Measurements from ENCODE around the gene TKFC.

TKFC gene

GRCh38 chr11:61306221-61306620 is 26.8 kb upstream of the TKFC start:
- Histone ChIP-seq H3K36me3 (replicated peaks in 1 of 2; ENCODE audit: control insufficient read depth in 2 of 2, insufficient read depth in 2 of 2, low read length in 2 of 2) (peaks cover 59 to 99% of the 10 kb centered on the region in 2 donors), H3K18ac (ENCODE audit: low read length) (no peak overlapping the region), H3K4me3 (ENCODE audit: low read length in 2 of 2) (no peak overlapping the region), H4K8ac (ENCODE audit: low read depth, low read length) (no peak overlapping the region), H2AFZ (ENCODE audit: low read length) (no peak overlapping the region), H3K27ac (replicated peaks; ENCODE audit: low read length) (no peak overlapping the region), H2BK12ac (ENCODE audit: low read length) (no peak overlapping the region), H3K79me1 (ENCODE audit: low read depth, low read length) (no peaks in the 10 kb centered on the region), H3K4ac (ENCODE audit: low read length) (no peak overlapping the region), H3K23ac (ENCODE audit: low read depth, low read length, poor library complexity) (no peak overlapping the region), H2BK120ac (ENCODE audit: low read depth, low read length) (no peak overlapping the region), H3K14ac (ENCODE audit: low read length) (no peak overlapping the region), H4K91ac (ENCODE audit: low read depth, low read length, poor library complexity) (no peak overlapping the region), H3K4me1 (ENCODE audit: control insufficient read depth in 2 of 2, insufficient read depth in 1 of 2, low read depth in 1 of 2, low read length in 2 of 2) (no peaks in the 10 kb centered on the region), H3K27me3 (ENCODE audit: control insufficient read depth in 3 of 3, insufficient read depth in 3 of 3, low read depth in 1 of 3, low read length in 3 of 3) (no peaks in the 10 kb centered on the region), H3K9me3 (replicated peaks in 1 of 2; ENCODE audit: control insufficient read depth in 2 of 2, insufficient read depth in 1 of 2, low read depth in 1 of 2, low read length in 2 of 2) (no peaks in the 10 kb centered on the region), H3K9ac (ENCODE audit: low read depth, low read length, poor library complexity) (no peak overlapping the region), H2AK5ac (ENCODE audit: low read depth, low read length) (no peak overlapping the region), H2BK5ac (ENCODE audit: low read length) (no peak overlapping the region), H2BK15ac (ENCODE audit: low read length) (no peak overlapping the region), H3K4me2 (ENCODE audit: insufficient read depth, low read length, poor library complexity, severe bottlenecking) (no peak overlapping the region)
- no CpG with 5 or more reads among the region's 1 CpG for WGBS, 2 donors (ENCODE audit: extremely low coverage in 2 of 2, insufficient read length in 2 of 2, insufficient replicate concordance in 1 of 2)
- DNase-seq (ENCODE audit: low spot score) = no peak

GRCh38 chr11:61307354-61307753 is 25.7 kb upstream of the TKFC start:
- H3K36me3 ChIP-seq (replicated peaks in 1 of 2; ENCODE audit: control insufficient read depth in 2 of 2, insufficient read depth in 2 of 2, low read length in 2 of 2) = peaks cover 58 to 99% of the 10 kb centered on the region in 2 donors

GRCh38 chr11:61309141-61309540 is 23.9 kb upstream of the TKFC start:
- no peak overlapping the region for H2BK120ac ChIP-seq (ENCODE audit: low read depth, low read length)
- H3K18ac ChIP-seq (ENCODE audit: low read length) = no peak overlapping the region
- no peak overlapping the region for H4K8ac ChIP-seq (ENCODE audit: low read depth, low read length)
- H3K4me2 ChIP-seq (ENCODE audit: insufficient read depth, low read length, poor library complexity, severe bottlenecking) = no peak overlapping the region
- no peak overlapping the region for H2AK5ac ChIP-seq (ENCODE audit: low read depth, low read length)
- no peak overlapping the region for H4K91ac ChIP-seq (ENCODE audit: low read depth, low read length, poor library complexity)
- DNase-seq (ENCODE audit: low spot score) = no peak
- no peak overlapping the region for H2BK12ac ChIP-seq (ENCODE audit: low read length)
- H3K27ac ChIP-seq (replicated peaks; ENCODE audit: low read length) = no peak overlapping the region
- H3K14ac ChIP-seq (ENCODE audit: low read length) = no peak overlapping the region
- WGBS, 2 donors (ENCODE audit: extremely low coverage in 2 of 2, insufficient read length in 2 of 2, insufficient replicate concordance in 1 of 2) = no CpG with 5 or more reads among the region's 4 CpGs
- H3K4me3 ChIP-seq (ENCODE audit: low read length in 2 of 2) = no peak overlapping the region
- no peaks in the 10 kb centered on the region for H3K9me3 ChIP-seq (replicated peaks in 1 of 2; ENCODE audit: control insufficient read depth in 2 of 2, insufficient read depth in 1 of 2, low read depth in 1 of 2, low read length in 2 of 2)
- H3K4ac ChIP-seq (ENCODE audit: low read length) = no peak overlapping the region
- peaks cover 58 to 98% of the 10 kb centered on the region in 2 donors for H3K36me3 ChIP-seq (replicated peaks in 1 of 2; ENCODE audit: control insufficient read depth in 2 of 2, insufficient read depth in 2 of 2, low read length in 2 of 2)
- no peak overlapping the region for H2BK15ac ChIP-seq (ENCODE audit: low read length)
- H2BK5ac ChIP-seq (ENCODE audit: low read length) = no peak overlapping the region
- H2AFZ ChIP-seq (ENCODE audit: low read length) = no peak overlapping the region
- H3K79me1 ChIP-seq (ENCODE audit: low read depth, low read length) = no peaks in the 10 kb centered on the region
- H3K9ac ChIP-seq (ENCODE audit: low read depth, low read length, poor library complexity) = no peak overlapping the region
- H3K27me3 ChIP-seq (ENCODE audit: control insufficient read depth in 3 of 3, insufficient read depth in 3 of 3, low read depth in 1 of 3, low read length in 3 of 3) = no peaks in the 10 kb centered on the region
- H3K23ac ChIP-seq (ENCODE audit: low read depth, low read length, poor library complexity) = no peak overlapping the region
- H3K4me1 ChIP-seq (ENCODE audit: control insufficient read depth in 2 of 2, insufficient read depth in 1 of 2, low read depth in 1 of 2, low read length in 2 of 2) = no peaks in the 10 kb centered on the region

More at GRCh38 chr11:61307354-61307753, 25.7 kb upstream of the TKFC start:
- H3K4me1 ChIP-seq (ENCODE audit: control insufficient read depth in 2 of 2, insufficient read depth in 1 of 2, low read depth in 1 of 2, low read length in 2 of 2) = no peaks in the 10 kb centered on the region
- DNase-seq (ENCODE audit: low spot score) = no peak
- no peak overlapping the region for H4K8ac ChIP-seq (ENCODE audit: low read depth, low read length)
- no peak overlapping the region for H2BK5ac ChIP-seq (ENCODE audit: low read length)
- H2BK12ac ChIP-seq (ENCODE audit: low read length) = no peak overlapping the region
- no peak overlapping the region for H2BK120ac ChIP-seq (ENCODE audit: low read depth, low read length)
- no peak overlapping the region for H3K9ac ChIP-seq (ENCODE audit: low read depth, low read length, poor library complexity)
- H3K23ac ChIP-seq (ENCODE audit: low read depth, low read length, poor library complexity) = no peak overlapping the region
- no peak overlapping the region for H3K27ac ChIP-seq (replicated peaks; ENCODE audit: low read length)
- no CpG with 5 or more reads among the region's 1 CpG for WGBS, 2 donors (ENCODE audit: extremely low coverage in 2 of 2, insufficient read length in 2 of 2, insufficient replicate concordance in 1 of 2)
- no peaks in the 10 kb centered on the region for H3K9me3 ChIP-seq (replicated peaks in 1 of 2; ENCODE audit: control insufficient read depth in 2 of 2, insufficient read depth in 1 of 2, low read depth in 1 of 2, low read length in 2 of 2)
- H3K79me1 ChIP-seq (ENCODE audit: low read depth, low read length) = no peaks in the 10 kb centered on the region
- H2BK15ac ChIP-seq (ENCODE audit: low read length) = no peak overlapping the region
- no peak overlapping the region for H2AFZ ChIP-seq (ENCODE audit: low read length)
- H3K18ac ChIP-seq (ENCODE audit: low read length) = no peak overlapping the region
- H3K4me2 ChIP-seq (ENCODE audit: insufficient read depth, low read length, poor library complexity, severe bottlenecking) = no peak overlapping the region
- H4K91ac ChIP-seq (ENCODE audit: low read depth, low read length, poor library complexity) = no peak overlapping the region
- no peaks in the 10 kb centered on the region for H3K27me3 ChIP-seq (ENCODE audit: control insufficient read depth in 3 of 3, insufficient read depth in 3 of 3, low read depth in 1 of 3, low read length in 3 of 3)
- H3K14ac ChIP-seq (ENCODE audit: low read length) = no peak overlapping the region
- no peak overlapping the region for H2AK5ac ChIP-seq (ENCODE audit: low read depth, low read length)
- no peak overlapping the region for H3K4me3 ChIP-seq (ENCODE audit: low read length in 2 of 2)
- no peak overlapping the region for H3K4ac ChIP-seq (ENCODE audit: low read length)

- no peak overlapping the region for H3K23ac ChIP-seq (ENCODE audit: low read depth, low read length, poor library complexity)
- no peak for DNase-seq (ENCODE audit: low spot score)
Observed at GRCh38 chr11:61309739-61310138, 23.3 kb upstream of the TKFC start.

More at GRCh38 chr11:61309739-61310138, 23.3 kb upstream of the TKFC start:
- no peak overlapping the region for H2BK5ac ChIP-seq (ENCODE audit: low read length)
- no peak overlapping the region for H2BK120ac ChIP-seq (ENCODE audit: low read depth, low read length)
- H3K14ac ChIP-seq (ENCODE audit: low read length) = no peak overlapping the region
- H4K8ac ChIP-seq (ENCODE audit: low read depth, low read length) = no peak overlapping the region
- no peak overlapping the region for H4K91ac ChIP-seq (ENCODE audit: low read depth, low read length, poor library complexity)
- no peaks in the 10 kb centered on the region for H3K9me3 ChIP-seq (replicated peaks in 1 of 2; ENCODE audit: control insufficient read depth in 2 of 2, insufficient read depth in 1 of 2, low read depth in 1 of 2, low read length in 2 of 2)
- peaks cover 62 to 99% of the 10 kb centered on the region in 2 donors for H3K36me3 ChIP-seq (replicated peaks in 1 of 2; ENCODE audit: control insufficient read depth in 2 of 2, insufficient read depth in 2 of 2, low read length in 2 of 2)
- H3K18ac ChIP-seq (ENCODE audit: low read length) = no peak overlapping the region
- H3K79me1 ChIP-seq (ENCODE audit: low read depth, low read length) = no peaks in the 10 kb centered on the region
- no peak overlapping the region for H3K4me3 ChIP-seq (ENCODE audit: low read length in 2 of 2)
- no peak overlapping the region for H3K4ac ChIP-seq (ENCODE audit: low read length)
- H2BK12ac ChIP-seq (ENCODE audit: low read length) = no peak overlapping the region
- no peak overlapping the region for H2AFZ ChIP-seq (ENCODE audit: low read length)
- WGBS, 2 donors (ENCODE audit: extremely low coverage in 2 of 2, insufficient read length in 2 of 2, insufficient replicate concordance in 1 of 2) = no CpG with 5 or more reads among the region's 7 CpGs
- no peak overlapping the region for H3K9ac ChIP-seq (ENCODE audit: low read depth, low read length, poor library complexity)
- H3K27ac ChIP-seq (replicated peaks; ENCODE audit: low read length) = no peak overlapping the region
- H2BK15ac ChIP-seq (ENCODE audit: low read length) = no peak overlapping the region
- no peaks in the 10 kb centered on the region for H3K27me3 ChIP-seq (ENCODE audit: control insufficient read depth in 3 of 3, insufficient read depth in 3 of 3, low read depth in 1 of 3, low read length in 3 of 3)
- no peaks in the 10 kb centered on the region for H3K4me1 ChIP-seq (ENCODE audit: control insufficient read depth in 2 of 2, insufficient read depth in 1 of 2, low read depth in 1 of 2, low read length in 2 of 2)
- no peak overlapping the region for H2AK5ac ChIP-seq (ENCODE audit: low read depth, low read length)
- H3K4me2 ChIP-seq (ENCODE audit: insufficient read depth, low read length, poor library complexity, severe bottlenecking) = no peak overlapping the region

All from neuronal stem cell (in vitro differentiated cells).